Mucosa of rectum (tissue), 2 donors: ENCODE measurements around the gene RTEL1.

Experiments
- H3K27ac ChIP-seq, 2 donors: one replicate each; pipeline ENCODE4 v1.7.0; 2013; ENCODE audit warnings: inconsistent platforms in 2 of 2, low read depth in 2 of 2, low read length in 2 of 2
- H3K27me3 ChIP-seq, 2 donors: one replicate each; pipeline ENCODE4 v1.7.0; 2013; ENCODE audit warnings: low read length in 2 of 2; ENCODE audit not compliant: control insufficient read depth in 2 of 2, insufficient read depth in 2 of 2
- H3K36me3 ChIP-seq, 2 donors: one replicate each; pipeline ENCODE4 v1.7.0; 2013; ENCODE audit warnings: low read length in 2 of 2; ENCODE audit not compliant: control insufficient read depth in 2 of 2, insufficient read depth in 2 of 2
- H3K4me1 ChIP-seq, 2 donors: one replicate each; pipeline ENCODE4 v1.7.0; 2013; ENCODE audit warnings: low read length in 2 of 2, mild to moderate bottlenecking in 1 of 2; ENCODE audit not compliant: control insufficient read depth in 2 of 2, insufficient read depth in 2 of 2
- H3K4me3 ChIP-seq, 2 donors: one replicate each; pipeline ENCODE4 v1.7.0; 2013; ENCODE audit warnings: low read length in 2 of 2
- H3K9ac ChIP-seq, 2 donors: one replicate each; pipeline ENCODE4 v1.7.0; 2013; ENCODE audit warnings: low read length in 2 of 2, low read depth in 1 of 2, mild to moderate bottlenecking in 1 of 2
- H3K9me3 ChIP-seq, 2 donors: one replicate each; pipeline ENCODE4 v1.7.0; 2013; ENCODE audit warnings: low read length in 2 of 2; ENCODE audit not compliant: control insufficient read depth in 2 of 2
- donor health status: healthy.
- donor health status: Normal muscosa, but diverticular disease.

RTEL1 gene

DNA sequence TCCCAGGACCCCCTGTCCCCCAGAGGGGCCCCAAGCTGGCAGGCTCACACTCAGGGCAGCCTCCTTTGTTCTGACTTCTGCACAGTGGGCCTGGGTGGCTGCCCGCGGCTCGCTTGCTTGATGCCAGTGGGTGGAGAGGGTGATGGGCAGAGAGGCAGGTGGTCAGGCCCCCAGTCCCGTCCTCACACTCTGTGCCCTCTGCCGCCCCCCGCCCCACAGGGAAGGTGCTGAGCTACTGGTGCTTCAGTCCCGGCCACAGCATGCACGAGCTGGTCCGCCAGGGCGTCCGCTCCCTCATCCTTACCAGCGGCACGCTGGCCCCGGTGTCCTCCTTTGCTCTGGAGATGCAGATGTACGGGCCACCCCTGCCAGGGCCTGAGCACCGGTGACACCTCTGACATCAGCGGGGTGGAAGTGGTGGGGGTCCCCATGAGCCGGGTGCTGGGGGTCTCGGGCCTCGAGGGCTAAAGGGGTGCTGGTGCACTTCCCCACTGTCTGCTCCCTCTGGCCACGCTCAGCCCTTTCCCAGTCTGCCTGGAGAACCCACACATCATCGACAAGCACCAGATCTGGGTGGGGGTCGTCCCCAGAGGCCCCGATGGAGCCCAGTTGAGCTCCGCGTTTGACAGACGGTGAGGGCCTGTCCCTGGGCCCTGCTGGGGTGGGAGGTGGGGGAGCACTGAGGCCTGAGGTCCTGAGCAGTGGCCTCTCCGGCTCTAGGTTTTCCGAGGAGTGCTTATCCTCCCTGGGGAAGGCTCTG, 29.5 kb downstream of the RTEL1 start:
- no peaks in the 10 kb centered on the region for H3K9me3 ChIP-seq
- H3K9ac ChIP-seq, result peak overlapping the region in 1 of 2 donors; percentile 70
- H3K27ac ChIP-seq, result peak overlapping the region; percentile 83 to 85
- H3K4me1 ChIP-seq, result peaks cover 46 to 51% of the 10 kb centered on the region in 2 donors
- H3K27me3 ChIP-seq, result no peaks in the 10 kb centered on the region
- peak overlapping the region; percentile 41 to 59 for H3K4me3 ChIP-seq
- H3K36me3 ChIP-seq, result no peaks in the 10 kb centered on the region

DNA sequence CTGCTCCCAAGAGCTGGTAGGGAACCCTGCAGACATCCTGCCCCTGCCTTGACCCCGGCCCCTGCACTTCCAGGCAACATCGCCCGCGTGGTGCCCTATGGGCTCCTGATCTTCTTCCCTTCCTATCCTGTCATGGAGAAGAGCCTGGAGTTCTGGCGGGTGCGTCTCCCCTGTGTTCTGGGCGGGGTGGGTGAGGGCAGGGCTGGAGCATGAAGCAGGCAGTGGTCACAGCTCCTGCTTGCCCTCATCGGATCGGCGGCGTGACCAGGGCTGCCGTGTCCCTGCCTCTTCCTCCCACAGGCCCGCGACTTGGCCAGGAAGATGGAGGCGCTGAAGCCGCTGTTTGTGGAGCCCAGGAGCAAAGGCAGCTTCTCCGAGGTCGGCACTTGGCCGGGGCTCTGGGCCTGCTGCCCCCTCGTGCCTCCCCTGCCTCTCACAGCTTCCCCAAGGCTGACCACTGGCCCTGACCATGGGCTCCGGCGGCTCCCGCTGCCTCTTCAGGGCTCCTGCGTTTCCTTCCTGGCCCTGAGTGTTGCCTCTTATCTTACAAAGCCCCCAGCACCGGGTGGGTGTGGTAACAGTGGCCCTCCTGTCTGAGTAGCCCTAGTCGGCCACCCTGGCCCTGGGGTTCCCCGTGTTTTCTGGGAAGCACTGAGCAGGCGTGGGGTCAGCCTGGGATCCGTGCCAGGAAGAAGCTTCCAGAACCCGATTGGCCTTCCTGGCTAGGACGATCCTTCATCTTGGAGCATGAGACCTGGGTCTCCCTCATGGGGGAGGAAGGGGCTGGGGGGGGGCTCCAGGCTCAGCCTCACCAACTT, 30.3 kb downstream of the RTEL1 start:
- no peaks in the 10 kb centered on the region for H3K9me3 ChIP-seq
- no peak overlapping the region for H3K4me3 ChIP-seq
- peak overlapping the region in 1 of 2 donors; percentile 85 for H3K27ac ChIP-seq
- H3K27me3 ChIP-seq, result no peaks in the 10 kb centered on the region
- peaks cover 47 to 54% of the 10 kb centered on the region in 2 donors for H3K4me1 ChIP-seq
- no peak overlapping the region for H3K9ac ChIP-seq
- H3K36me3 ChIP-seq, result no peaks in the 10 kb centered on the region

DNA sequence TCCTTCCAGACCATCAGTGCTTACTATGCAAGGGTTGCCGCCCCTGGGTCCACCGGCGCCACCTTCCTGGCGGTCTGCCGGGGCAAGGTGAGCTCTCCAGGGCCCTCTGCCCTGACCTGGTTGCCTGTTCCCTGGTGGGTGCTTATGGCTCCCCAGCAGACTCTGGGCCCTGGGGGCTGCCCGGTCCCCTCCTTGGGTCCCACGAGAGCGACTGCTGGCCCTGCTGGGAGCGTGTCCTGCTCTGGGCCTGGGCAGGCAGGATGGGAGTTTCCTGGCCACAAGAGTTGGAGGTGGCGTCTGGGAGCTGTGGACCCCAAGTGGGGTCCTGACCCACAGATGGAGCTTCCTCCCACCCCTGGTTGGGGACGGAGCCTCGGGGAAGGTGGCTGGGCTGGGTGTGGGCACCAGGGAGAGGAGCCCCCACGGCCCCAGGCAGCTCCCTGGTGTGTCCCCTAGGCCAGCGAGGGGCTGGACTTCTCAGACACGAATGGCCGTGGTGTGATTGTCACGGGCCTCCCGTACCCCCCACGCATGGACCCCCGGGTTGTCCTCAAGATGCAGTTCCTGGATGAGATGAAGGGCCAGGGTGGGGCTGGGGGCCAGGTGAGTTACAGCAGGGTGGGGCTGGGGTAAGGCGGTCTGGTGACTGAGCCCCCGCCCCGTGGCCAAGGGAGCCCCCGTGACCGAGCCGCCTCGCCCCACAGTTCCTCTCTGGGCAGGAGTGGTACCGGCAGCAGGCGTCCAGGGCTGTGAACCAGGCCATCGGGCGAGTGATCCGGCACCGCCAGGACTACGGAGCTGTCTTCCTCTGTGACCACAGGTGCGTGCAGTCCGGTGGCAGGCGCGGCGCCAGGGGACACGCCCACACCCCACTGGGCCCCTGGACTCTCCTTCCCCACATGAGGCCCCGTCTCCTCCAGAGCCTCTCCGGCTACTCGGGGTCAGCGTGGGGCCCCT, 31.2 kb downstream of the RTEL1 start:
- Histone ChIP-seq H3K36me3 (peaks cover 0 to 3% of the 10 kb centered on the region in 2 donors), H3K4me1 (peaks cover 47 to 54% of the 10 kb centered on the region in 2 donors), H3K9ac (peak overlapping the region in 1 of 2 donors; percentile 28), H3K9me3 (no peaks in the 10 kb centered on the region), H3K4me3 (no peak overlapping the region), H3K27me3 (no peaks in the 10 kb centered on the region), H3K27ac (peak overlapping the region in 1 of 2 donors; percentile 9)

DNA sequence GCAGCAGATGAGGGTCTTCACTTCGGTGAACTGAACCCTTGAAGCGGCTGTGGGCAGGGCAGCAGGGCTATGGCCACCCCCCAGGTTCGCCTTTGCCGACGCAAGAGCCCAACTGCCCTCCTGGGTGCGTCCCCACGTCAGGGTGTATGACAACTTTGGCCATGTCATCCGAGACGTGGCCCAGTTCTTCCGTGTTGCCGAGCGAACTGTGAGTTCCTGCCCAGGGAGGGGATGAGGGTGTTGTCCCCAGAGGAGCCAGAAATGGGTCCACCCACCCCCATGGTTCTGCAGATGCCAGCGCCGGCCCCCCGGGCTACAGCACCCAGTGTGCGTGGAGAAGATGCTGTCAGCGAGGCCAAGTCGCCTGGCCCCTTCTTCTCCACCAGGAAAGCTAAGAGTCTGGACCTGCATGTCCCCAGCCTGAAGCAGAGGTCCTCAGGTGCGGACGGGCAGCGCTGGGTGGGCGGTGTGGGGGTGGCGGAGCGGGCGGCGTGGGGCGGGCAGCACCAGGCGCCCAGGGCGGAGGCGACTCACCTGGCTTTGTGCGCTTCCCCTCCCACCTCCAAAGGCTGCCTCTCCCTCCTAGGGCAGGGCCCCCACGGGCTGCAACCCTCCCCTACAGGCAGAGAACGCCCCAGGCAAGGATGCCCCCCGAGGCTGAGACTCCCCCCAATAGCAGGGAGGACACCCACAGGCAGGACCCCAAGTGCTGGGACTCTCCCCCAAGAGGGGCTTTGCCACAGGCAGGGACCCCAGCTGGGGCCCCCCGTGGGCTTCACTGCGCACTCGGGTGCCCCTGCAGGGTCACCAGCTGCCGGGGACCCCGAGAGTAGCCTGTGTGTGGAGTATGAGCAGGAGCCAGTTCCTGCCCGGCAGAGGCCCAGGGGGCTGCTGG, 32.1 kb downstream of the RTEL1 start:
- peaks cover 0 to 3% of the 10 kb centered on the region in 2 donors for H3K36me3 ChIP-seq
- no peak overlapping the region for H3K27ac ChIP-seq
- peaks cover 47 to 54% of the 10 kb centered on the region in 2 donors for H3K4me1 ChIP-seq
- no peaks in the 10 kb centered on the region for H3K27me3 ChIP-seq
- peak overlapping the region in 1 of 2 donors; percentile 28 for H3K9ac ChIP-seq
- H3K9me3 ChIP-seq, result no peaks in the 10 kb centered on the region
- H3K4me3 ChIP-seq, result no peak overlapping the region

DNA sequence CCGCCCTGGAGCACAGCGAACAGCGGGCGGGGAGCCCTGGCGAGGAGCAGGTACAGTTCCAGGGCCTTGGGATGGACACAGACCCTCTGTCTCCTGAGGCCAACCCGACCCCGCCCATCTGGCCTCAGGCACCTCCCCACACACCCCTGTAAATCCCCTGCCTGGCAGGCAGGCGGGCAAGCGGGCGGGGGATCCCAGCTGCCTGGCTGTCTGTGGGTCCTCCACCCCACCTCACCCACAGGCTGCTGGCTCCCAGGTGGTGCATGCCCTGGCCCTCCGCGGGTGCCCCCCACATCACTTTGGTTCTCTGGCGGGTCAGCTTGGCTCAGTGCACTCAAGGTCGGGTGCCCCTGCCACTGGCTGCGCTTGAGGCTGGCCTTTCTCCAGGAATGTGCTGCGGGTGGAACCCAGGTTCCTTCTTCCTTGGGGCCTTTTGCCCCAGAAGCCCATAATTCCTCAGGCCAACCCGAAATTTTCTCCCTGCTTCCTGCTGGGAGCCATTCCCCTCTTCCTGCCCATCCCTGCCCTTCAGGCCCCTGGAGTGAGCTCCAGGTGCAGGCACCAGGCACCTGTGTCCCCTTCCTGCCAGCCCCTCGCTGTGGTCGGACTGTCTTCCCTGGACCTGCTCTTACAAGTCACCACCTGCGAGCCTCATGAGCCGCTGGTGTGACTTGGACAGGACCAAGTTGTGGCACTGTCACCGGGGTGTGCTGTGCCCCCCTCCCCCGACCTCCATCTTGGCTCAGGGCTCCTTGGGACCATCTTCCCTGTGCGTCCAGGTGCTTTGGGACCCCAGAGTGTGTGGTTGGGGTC, 33.0 kb downstream of the RTEL1 start:
- no peak overlapping the region for H3K4me3 ChIP-seq
- H3K27me3 ChIP-seq, result no peaks in the 10 kb centered on the region
- peaks cover 45 to 54% of the 10 kb centered on the region in 2 donors for H3K4me1 ChIP-seq
- peaks cover 0 to 3% of the 10 kb centered on the region in 2 donors for H3K36me3 ChIP-seq
- peak overlapping the region in 1 of 2 donors; percentile 16 for H3K27ac ChIP-seq
- H3K9ac ChIP-seq, result no peak overlapping the region
- H3K9me3 ChIP-seq, result no peaks in the 10 kb centered on the region

DNA sequence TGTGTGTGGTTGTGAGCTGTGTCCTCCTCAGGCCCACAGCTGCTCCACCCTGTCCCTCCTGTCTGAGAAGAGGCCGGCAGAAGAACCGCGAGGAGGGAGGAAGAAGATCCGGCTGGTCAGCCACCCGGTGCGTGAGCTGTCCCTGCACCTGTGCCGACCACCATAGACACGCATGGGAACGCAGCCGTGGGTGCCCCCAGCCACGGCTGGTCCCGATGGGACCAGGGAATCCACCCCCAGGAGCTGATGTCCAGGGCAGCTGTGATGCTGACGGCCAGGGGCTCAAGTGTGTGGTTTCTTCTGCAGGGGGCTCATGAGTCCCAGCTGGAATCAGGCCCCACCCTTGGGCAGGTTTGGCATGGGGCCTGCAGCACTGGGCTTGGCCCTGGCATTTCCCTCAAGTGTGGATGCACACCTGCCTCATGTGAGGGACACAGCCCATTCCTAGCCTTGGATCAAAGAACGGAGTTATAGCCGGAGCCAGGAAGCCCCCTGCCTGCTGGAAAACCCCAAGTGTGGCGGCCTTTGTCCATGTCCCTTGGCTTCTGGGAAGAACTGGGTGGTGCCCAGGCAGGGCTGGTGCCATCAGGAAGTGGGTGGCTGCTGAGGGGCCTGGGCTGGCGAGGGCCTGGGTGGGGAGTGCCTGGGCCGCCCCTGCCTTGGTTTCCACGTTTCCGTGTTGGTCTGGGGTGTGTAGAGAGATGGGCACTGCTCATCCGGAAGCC, 33.8 kb downstream of the RTEL1 start:
- Histone ChIP-seq H3K4me1 (peaks cover 42 to 52% of the 10 kb centered on the region in 2 donors), H3K27me3 (no peaks in the 10 kb centered on the region), H3K9me3 (no peaks in the 10 kb centered on the region), H3K36me3 (peaks cover 0 to 3% of the 10 kb centered on the region in 2 donors), H3K9ac (peak overlapping the region in 1 of 2 donors; percentile 3), H3K4me3 (peak overlapping the region in 1 of 2 donors; percentile 1), H3K27ac (peak overlapping the region; percentile 16 to 30)

DNA sequence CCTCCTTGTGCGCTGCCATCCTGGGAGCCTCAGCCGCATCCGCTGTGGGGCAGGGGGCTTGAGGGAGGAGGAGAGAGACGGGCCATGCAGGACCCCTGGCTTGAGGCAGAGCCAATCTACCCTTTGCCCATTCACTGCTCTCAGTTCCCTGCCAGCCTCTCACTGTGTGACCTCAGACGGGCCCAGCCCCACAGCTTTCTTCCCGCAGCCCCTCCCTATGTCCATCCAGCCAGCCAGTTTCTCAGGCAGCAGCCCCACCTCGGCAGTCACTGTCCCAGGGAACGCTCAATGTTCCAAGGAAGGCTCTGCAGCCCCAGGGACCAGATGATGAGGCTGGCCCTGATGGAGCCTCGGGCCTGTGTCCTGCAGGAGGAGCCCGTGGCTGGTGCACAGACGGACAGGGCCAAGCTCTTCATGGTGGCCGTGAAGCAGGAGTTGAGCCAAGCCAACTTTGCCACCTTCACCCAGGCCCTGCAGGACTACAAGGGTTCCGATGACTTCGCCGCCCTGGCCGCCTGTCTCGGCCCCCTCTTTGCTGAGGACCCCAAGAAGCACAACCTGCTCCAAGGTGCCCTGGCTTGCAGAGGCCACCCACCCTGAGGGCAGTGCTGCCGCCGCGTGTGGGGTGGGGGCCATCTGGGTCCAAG, 34.4 kb downstream of the RTEL1 start:
- H3K9me3 ChIP-seq, result no peaks in the 10 kb centered on the region
- H3K4me3 ChIP-seq, result no peak overlapping the region
- H3K27me3 ChIP-seq, result no peaks in the 10 kb centered on the region
- H3K27ac ChIP-seq, result peak overlapping the region in 1 of 2 donors; percentile 30
- peak overlapping the region in 1 of 2 donors; percentile 3 for H3K9ac ChIP-seq
- peaks cover 0 to 3% of the 10 kb centered on the region in 2 donors for H3K36me3 ChIP-seq
- H3K4me1 ChIP-seq, result peaks cover 41 to 50% of the 10 kb centered on the region in 2 donors
